Upper lobe of right lung (tissue), 1 donor: ENCODE results near the gene CSNK2B. TPM values are rescaled to one million over a fixed set of nuclear protein-coding genes. Genes with fewer than 3 reads are reported as not detected.

ENCODE experiments used
- ATAC-seq: fragments of 200-7000 bp; cut with Tn5 transposase; one replicate; pipeline ENCODE4 v1.9.1; 2020; ENCODE audit warnings: mild to moderate bottlenecking, moderate library complexity
- DNase-seq: peaks from one replicate; pipeline ENCODE4 v3.0.0-alpha.2; 2020
- H3K27ac ChIP-seq: fragments of 200-600 bp; one replicate; pipeline ENCODE4 v1.8.0; 2022
- H3K27me3 ChIP-seq: fragments of 200-600 bp; one replicate; pipeline ENCODE4 v1.8.0; 2022; ENCODE audit warnings: mild to moderate bottlenecking
- H3K36me3 ChIP-seq: fragments of 200-600 bp; one replicate; pipeline ENCODE4 v1.8.0; 2022
- H3K4me1 ChIP-seq: fragments of 200-600 bp; one replicate; pipeline ENCODE4 v1.8.0; 2022
- H3K4me3 ChIP-seq: fragments of 200-600 bp; one replicate; pipeline ENCODE4 v1.8.0; 2022; ENCODE audit warnings: mild to moderate bottlenecking
- H3K9me3 ChIP-seq: fragments of 200-600 bp; one replicate; pipeline ENCODE4 v1.8.0; 2022
- CTCF ChIP-seq: fragments of 200-600 bp; IDR thresholded peaks from one replicate; pipeline ENCODE4 v1.8.0; 2022; ENCODE audit warnings: antibody characterized with exemption
- intact Hi-C: fragments of 100-400 bp; cut with DNase I; formaldehyde crosslinking; loops from one replicate; pipeline ENCODE4 v1.11.0; 2022
- total RNA-seq: library from RNA; stranded (reverse); fragmentation: NEBNext Ultra II Directional; extraction: Animal tissue kit (Norgen Biotek cat#: 25700); gene quantifications from one replicate; pipeline ENCODE4 v1.2.1, GENCODE V29; 2021
- donor health status: DM: no; HTN: yes; CAD: no; lungs with severe emphysema.

Gene CSNK2B
- total RNA-seq, 1 donor from 2014 or later: 114 TPM

- H3K9me3 ChIP-seq: no peaks in the 10 kb centered on the region
- no peak for ATAC-seq
- no peak for TF ChIP-seq CTCF
- H3K27me3 ChIP-seq: no peaks in the 10 kb centered on the region
- no peak for DNase-seq
- H3K36me3 ChIP-seq: peaks cover 66% of the 10 kb centered on the region
- H3K27ac ChIP-seq: no peak overlapping the region
- peaks cover 3% of the 10 kb centered on the region for H3K4me1 ChIP-seq
- intact Hi-C loops: no loop called here
- H3K4me3 ChIP-seq: no peak overlapping the region
Measured at GRCh38 chr6:31687321-31687720, 21.4 kb downstream of the CSNK2B start.

- no peak for ATAC-seq
- H3K4me3 ChIP-seq: no peak overlapping the region
- TF ChIP-seq CTCF: no peak
- H3K27ac ChIP-seq: no peak overlapping the region
- peaks cover 74% of the 10 kb centered on the region for H3K36me3 ChIP-seq
- no peaks in the 10 kb centered on the region for H3K27me3 ChIP-seq
- DNase-seq: no peak
- H3K9me3 ChIP-seq: no peaks in the 10 kb centered on the region
- no peaks in the 10 kb centered on the region for H3K4me1 ChIP-seq
- intact Hi-C loops: no loop called here
Measured at GRCh38 chr6:31687860-31688693, 22.2 kb downstream of the CSNK2B start.

GRCh38 chr6:31689249-31690110 is 23.6 kb downstream of the CSNK2B start:
- Histone ChIP-seq H3K9me3 (no peaks in the 10 kb centered on the region), H3K4me3 (no peak overlapping the region), H3K27ac (no peak overlapping the region), H3K27me3 (no peaks in the 10 kb centered on the region), H3K36me3 (peaks cover 88% of the 10 kb centered on the region), H3K4me1 (no peaks in the 10 kb centered on the region)
- no peak for ATAC-seq
- no peak for DNase-seq
- TF ChIP-seq CTCF: peak; percentile 25
- intact Hi-C loops: loop anchor here (10.0 kb wide), 1 partner anchor 145 kb away; no protein-coding TSS in a partner anchor

- Histone ChIP-seq H3K36me3 (peaks cover 97% of the 10 kb centered on the region), H3K27me3 (no peaks in the 10 kb centered on the region), H3K27ac (no peak overlapping the region), H3K4me3 (no peak overlapping the region), H3K9me3 (no peaks in the 10 kb centered on the region), H3K4me1 (no peaks in the 10 kb centered on the region)
- intact Hi-C loops: loop anchor here (10.0 kb wide), 1 partner anchor 144 kb away; no protein-coding TSS in a partner anchor
- ATAC-seq (no peak), DNase-seq (no peak)
- no peak for TF ChIP-seq CTCF
Measured at GRCh38 chr6:31690231-31691077, 24.6 kb downstream of the CSNK2B start.

GRCh38 chr6:31691078-31691463 is 25.2 kb downstream of the CSNK2B start:
- Histone ChIP-seq H3K4me3 (no peak overlapping the region), H3K9me3 (no peaks in the 10 kb centered on the region), H3K36me3 (peaks cover 100% of the 10 kb centered on the region), H3K27ac (no peak overlapping the region), H3K4me1 (no peaks in the 10 kb centered on the region), H3K27me3 (no peaks in the 10 kb centered on the region)
- intact Hi-C loops: loop anchor here (10.0 kb wide), 1 partner anchor 144 kb away; no protein-coding TSS in a partner anchor
- no peak for ATAC-seq
- TF ChIP-seq CTCF: no peak
- DNase-seq: no peak
